Epithelial cell of umbilical artery (primary cell): ENCODE results near the gene PPME1. TPM values are rescaled to one million over a fixed set of nuclear protein-coding genes. Genes with fewer than 3 reads are reported as not detected.

Source experiments
- total RNA-seq: library from RNA; depleted of rRNA; stranded (reverse); fragments of >200 nt; gene quantifications from 2 replicates; pipeline ENCODE4 v1.2.3, GENCODE V29; 2014

The PPME1 gene, protein sequence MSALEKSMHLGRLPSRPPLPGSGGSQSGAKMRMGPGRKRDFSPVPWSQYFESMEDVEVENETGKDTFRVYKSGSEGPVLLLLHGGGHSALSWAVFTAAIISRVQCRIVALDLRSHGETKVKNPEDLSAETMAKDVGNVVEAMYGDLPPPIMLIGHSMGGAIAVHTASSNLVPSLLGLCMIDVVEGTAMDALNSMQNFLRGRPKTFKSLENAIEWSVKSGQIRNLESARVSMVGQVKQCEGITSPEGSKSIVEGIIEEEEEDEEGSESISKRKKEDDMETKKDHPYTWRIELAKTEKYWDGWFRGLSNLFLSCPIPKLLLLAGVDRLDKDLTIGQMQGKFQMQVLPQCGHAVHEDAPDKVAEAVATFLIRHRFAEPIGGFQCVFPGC
- 16.2 and 26.9 TPM in 2 replicates for total RNA-seq

GRCh38 chr11:74170694-74171629 is at the start of gene PPME1, which contains the start of gene C2CD3:
PPME1 (plus strand) TSS chr11:74171289; CDS start chr11:74171422, 133 bp downstream.
C2CD3 (minus strand) TSS chr11:74171002; CDS start chr11:74170792, 210 bp downstream.

Other genes with a start within 250 kb of the PPME1 start
- gene DNAJB13, start 220.3 kb upstream of the PPME1 start, total RNA-seq = not detected in 2 replicates
- 0.30 and 2.3 TPM in 2 replicates for gene UCP2, start 188.4 kb upstream of the PPME1 start, total RNA-seq
- gene UCP3, start 162.2 kb upstream of the PPME1 start, total RNA-seq = 0.32 and 0.46 TPM in 2 replicates
- gene C2CD3, start 287 bp upstream of the PPME1 start, total RNA-seq = 8.4 and 12.2 TPM in 2 replicates
- gene P4HA3, start 140.4 kb downstream of the PPME1 start, total RNA-seq = 9.9 and 17.5 TPM in 2 replicates
- gene PGM2L1, start 227.1 kb downstream of the PPME1 start, total RNA-seq = 15.9 and 21.4 TPM in 2 replicates